Eye (tissue), 1 donor: ENCODE measurements around the gene OSM.

ENCODE experiments used
- DNase-seq: peaks from one replicate; pipeline ENCODE4 v3.0.0-alpha.2; 2015

The OSM gene

DNA sequence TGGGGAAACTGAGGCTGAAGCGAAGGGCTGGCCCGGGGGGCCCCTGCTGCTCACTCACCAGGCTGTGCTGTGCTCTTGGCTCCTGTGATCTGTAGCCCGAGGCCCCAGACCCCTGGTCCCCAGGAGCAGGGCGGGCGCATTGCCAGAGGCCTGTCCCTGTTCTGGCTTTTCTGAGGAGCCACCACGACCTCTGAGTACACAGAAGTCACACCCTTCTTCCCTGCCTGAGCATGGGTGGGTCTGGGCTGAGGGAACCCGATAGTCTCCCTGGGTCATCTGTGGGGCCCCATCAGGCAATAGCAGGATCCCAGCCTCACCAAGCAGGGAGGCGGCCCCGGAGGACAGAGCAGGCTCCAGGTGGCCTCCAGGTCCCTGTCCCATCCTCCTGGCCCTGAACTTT lies 17.5 kb upstream of the OSM start:
- no peak for DNase-seq

DNA sequence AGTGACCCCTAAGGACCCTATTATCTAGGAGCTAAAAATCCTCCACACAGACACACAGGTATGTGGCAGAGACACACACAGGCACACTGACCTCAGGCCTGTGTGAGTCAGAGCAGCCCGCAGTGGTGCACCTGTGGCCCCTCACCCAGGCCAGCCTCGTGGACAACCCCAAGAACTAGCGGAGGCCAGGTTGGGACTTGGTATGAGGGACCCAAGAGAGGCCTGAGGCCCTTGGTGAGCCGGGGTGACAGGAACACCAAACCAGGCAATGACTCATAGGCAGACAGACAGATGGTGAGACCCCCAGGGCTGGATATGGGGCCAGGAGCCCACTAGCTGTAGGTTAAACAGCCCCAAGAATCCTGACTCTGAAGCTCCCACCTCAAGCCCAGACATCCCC lies 16.7 kb upstream of the OSM start:
- DNase-seq: no peak

DNA sequence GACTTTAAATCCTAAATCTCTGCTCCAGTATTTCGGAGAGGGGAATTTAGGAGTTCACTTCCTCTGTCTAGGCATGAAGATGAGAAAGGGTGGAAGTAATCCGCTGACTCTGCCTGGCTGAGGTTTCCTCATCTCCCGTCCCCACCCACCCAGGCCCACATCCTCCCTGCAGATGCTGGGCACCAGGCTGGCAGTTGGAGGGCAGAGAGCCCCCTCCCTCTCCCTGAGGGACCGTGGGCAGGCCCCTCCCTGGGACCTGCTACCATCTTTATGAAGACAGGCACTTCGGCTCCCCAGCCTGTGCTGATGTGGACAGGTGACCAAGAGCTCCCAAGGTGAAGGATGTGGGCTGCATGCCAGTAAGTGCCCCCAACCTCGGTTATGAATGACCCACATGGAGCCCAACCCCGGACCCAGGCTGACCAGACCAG lies 16.0 kb upstream of the OSM start:
- no peak for DNase-seq

DNA sequence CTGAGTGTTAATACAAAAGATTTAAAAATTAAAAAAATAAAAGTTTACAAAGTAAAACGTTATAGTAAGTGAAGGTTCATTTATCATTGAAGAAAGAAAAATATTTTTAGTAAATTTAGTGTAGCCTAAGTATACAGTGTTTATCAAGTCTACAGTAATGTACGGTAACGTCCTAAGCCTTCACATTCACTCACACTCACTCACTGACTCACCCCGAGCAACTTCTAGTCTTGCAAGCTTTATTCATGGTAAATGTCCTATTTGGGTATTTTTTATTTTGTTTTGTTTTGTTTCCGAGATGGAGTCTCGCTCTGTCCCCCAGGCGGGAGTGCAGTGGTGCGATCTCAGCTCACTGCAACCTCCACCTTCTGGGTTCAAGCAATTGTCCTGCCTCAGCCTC lies 13.9 kb upstream of the OSM start:
- DNase-seq: no peak

DNA sequence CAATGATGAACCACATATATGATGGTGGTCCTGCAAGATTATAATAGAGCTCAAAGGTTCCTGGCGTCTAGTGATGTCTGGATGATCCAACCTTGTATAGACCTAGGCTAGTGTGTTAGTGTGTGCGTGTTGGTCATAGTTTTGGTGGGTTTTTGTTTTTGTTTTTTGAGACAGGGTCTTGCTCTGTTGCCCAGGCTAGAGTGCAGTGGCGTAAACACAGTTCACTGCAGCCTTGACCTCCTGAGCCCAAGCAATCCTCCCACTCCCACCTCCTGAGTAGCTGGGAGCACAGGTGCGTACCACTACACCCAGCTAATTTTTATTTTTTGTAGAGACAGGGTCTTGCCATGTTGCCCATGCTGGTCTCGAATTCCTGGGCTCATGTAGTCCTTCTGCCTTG lies 13.3 kb upstream of the OSM start:
- no peak for DNase-seq

DNA sequence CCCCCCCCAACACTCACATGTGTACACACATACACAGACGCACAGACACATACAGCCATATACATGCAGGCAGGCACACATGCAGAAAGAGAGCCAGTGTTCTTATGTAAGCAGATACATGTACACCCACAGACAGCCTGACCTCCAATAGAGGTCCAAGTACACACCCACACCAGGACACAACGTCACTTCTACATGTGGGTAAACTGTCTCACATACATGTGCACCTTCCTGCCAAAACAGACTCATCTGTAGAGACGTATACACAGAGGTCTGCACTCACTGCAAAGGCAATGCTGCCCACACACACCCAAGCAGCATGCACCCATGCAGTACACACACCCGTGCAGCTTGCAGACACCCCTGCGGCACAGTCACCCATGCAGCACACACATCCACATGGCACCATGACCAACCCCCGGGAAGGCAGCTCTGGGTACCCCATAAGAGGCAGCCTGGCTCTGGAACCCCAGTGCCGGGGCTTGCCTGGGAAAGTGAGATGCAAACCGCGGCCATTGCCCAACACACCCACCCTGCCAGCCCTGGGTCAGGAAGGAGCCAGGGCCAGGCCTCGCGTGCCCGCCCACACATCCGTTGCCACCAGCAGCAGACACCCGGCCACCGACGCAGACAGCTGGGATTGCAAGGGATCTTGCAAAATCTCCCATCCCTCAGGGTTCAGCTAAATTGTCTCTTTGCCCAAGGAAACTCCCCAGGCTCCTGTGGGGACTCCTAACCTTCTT lies 12.6 kb upstream of the OSM start:
- DNase-seq: no peak

DNA sequence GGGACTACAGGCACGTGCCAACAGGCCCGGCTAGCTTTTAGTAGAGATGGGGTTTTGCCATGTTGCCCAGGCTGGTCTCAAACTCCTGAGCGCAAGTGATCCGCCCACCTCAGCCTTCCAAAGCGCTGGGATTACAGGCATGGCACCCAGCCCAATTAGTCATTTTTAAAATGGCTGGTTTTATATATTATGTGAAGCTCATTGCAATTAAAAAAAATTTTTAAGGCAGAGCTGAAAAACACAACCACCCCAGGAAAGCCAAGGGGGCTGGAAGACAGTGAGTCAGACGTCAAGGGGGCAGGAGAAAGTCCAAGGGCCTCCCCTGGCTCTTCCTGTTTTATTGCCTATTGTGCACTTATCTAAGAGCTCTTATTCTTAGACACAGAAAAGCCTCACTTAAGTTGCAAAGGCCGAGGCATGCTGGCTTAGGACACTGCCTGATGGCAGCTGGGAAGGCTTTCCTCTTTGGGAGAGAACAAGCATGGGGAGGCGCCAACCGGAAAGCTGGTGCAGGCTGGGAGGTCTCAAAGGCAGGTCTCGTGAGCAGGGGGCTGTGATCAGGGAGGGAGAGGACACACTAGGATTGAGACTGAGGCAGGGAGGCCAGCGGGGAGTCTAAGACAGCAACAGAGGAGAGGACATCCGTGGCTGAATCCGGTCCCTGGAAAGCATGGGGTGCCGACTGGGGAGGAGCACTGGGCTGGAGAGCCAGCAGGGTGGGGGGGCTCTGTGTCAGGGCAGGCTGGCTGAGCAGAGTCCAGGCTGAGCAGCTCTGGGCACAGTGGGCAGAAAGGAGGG lies 11.1 kb upstream of the OSM start:
- DNase-seq: no peak

DNA sequence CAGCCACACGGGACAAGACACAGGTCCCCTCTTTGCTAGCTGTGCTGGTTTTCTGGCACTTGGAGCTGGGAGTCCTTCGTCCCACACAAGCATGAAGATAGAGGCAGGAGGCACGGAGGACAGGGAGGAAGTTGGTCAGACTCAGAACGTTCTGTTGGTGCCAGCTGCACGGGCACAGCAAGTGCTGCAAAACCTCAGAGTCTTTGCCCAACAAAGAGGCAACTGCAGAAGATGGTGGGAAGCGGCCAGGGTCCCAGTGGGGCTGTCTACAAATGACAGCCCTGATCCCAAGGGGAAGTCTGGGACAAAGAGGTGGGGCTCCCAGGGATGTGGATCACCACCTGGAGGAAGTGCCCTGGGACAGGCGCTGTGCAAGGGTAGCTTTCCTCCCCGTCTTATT lies 9.4 kb upstream of the OSM start:
- no peak for DNase-seq

DNA sequence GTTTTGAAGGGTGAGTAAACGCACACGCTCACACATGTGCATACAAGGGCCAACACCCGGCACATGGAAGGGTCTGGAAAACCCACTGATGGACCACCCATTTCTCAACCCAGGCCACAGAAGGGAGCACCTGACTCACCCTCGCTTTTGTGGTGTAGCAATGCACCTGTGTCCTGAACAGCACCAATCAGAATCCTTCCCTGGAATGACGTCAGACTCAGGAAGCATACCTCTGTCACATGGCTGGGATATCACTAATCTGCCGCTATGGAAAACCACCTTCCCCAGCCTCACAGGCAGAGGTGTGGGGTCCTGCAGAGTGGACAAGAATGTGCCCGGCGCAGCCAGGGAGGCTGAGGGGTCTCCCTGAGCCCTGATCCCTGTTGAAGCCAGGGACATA lies 9.0 kb upstream of the OSM start:
- DNase-seq: no peak

DNA sequence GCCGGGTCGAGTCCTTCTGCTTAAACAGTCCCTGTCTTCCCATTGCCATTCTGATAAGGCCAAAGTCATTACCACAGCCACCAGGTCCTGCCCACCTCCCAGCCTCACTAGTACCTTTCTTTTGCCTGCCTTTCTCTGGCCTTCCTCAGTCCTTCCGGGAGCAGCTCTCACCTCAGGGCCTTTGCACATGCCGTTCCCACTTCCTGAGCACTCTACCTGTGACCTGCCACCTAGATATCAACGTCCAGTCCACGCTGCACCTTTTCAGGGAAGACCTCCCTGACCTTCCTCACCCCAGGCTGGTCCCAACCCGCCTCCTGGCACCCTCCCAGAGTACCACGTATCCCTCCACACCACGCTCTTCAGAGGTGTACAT lies 7.8 kb upstream of the OSM start:
- no peak for DNase-seq

DNA sequence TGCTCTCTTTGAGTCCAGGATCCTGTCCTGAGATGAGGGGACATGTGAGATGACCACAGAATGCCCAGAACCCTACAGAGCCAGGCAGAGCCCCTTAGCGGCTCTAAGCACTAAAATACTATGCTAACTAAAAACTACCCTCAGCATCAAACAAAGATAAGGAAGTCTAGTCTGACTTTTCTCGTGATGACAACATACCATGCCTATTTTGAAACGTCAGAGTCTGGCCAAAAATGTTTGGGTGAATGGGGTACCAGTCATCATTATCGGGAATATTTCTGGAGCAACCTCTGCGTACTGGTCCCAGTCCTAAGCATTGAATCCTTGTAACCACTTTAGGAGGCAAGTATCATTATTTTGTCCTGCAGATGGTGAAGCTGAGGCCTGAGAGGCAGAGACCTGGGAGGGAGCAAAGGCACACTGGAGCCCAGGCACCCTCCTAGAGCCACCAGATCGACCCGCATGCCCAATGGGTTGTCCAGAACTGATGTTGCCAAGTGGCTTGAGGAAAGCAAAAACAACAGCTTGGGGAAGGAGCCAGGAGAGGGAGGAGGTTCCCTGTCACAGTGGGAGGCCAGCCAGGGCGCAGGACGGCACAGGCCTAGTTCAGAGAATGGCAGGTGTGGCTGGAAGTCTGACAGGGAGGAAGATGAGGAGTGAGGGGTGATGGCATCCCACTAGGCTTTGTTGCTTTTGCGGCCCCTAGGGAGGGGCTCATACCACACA lies 7.2 kb upstream of the OSM start:
- DNase-seq: no peak

DNA sequence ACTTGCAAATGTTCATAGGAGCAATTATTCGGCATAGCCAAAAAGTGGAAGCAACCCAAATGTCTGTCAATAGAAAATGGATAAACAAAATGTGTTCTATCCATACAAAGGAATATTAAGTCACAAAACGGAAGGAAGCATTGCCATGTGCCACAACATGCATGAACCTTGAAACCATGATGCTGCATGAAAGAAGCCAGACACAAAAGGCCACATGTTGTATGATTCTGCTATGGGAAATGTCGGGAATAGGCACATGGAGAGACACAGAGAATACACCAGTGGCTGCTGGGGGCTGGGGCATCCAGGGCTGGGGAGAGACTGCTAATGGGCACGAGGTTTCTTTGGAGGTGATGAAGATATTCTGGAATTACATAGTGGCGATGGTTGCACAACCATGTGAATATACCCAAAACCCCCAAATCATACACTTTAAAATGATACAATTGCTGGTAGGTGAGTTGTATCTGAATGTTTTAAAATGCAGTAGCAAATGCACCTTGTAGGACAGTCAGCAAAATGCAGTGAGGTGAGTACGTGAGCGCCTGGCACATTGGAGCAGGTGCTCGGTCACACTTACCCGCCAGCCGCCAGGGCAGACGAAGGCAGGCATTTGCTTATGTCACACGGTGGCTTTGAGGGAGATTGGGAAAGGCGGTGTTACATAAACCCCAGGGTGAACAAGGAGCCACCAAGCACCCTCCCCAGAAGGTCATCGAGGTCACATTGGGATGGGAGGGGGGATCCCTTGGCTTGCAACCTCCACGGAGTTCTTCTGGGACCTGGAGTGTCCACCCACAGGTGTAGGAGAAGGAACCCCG lies 6.3 kb upstream of the OSM start:
- DNase-seq: no peak

DNA sequence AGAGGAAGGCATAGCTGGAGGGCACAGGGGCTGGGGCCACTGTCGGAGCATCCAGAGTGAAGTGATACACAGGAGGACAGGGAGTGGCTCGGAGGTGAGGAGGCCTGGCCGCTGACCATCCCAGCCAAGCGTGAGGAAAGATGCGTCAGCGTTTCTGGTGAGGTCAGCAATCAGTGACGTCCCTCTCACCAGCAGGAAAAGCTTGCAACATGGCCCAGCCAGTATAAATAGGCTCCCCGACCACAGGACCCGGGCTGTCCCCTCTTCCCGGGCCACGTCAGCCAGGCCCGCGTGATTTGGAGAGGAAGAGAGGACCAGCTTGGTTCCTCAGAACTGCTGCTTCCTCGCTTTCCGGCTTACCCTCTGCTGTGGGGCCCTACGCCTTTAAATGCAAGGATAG lies 4.2 kb upstream of the OSM start:
- no peak for DNase-seq

DNA sequence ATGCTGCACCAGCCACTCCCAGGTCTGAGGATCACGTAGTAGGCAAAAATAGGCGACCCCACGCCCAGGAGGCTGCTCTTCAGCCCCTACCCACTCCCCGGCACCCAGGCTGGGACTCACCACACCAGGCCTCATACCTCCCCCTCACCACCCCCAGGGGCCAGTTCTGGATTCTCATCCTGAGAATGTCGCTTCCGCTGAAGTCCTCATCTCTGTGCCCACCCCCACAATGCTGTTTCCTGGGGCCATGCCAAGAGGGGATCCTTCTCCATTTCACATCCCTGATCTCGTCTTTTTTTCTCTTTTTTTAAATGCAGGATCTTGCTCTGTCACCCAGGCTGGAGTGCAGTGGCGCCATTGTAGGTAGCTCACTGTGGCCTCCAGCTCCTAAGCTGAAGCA lies 1.7 kb upstream of the OSM start:
- no peak for DNase-seq

DNA sequence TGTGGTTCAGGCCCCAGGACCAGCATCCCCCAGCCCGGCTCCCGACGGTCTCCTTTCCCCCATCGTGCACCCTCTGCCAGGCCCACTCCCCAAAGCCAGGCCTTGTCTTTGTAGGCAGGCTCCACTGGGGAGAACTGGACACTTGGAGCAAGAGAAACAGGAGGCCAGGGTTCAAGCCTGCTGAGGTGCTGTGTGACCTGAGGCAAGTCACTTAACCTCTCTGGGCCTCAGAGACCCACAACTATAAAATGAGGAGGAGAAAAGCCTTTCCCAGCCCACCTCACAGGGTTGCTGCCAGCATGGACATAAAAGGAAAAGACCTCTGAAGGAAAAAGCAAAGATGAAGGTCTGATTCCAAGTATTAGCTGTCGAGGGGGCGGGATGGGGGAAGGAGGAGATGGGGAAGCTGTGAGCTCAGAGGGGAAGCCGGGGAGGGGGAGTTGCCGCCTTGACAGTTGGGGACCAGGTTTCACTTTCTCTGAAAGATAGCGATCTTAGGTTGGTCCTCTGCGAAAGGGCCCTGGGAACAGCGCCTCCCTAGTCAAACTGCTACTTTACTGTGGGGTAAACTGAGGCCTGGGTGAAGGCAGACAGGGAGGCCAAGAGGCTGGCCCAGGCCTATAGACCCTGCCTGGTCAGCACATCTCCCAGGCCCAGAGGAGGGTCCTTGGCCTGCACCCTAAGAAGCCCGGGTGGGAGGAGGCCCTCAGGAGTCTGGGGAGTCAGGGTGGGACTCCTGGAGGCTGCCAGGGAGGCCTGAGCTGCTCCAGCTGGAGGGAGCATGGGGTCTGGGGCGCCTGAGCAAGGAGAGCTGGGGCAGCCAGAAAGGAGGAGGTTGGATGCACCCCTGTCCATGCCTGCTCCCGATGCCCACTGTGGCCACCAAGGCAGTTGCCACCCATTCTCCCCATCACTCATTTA lies 991 bp upstream of the OSM start:
- no peak for DNase-seq

DNA sequence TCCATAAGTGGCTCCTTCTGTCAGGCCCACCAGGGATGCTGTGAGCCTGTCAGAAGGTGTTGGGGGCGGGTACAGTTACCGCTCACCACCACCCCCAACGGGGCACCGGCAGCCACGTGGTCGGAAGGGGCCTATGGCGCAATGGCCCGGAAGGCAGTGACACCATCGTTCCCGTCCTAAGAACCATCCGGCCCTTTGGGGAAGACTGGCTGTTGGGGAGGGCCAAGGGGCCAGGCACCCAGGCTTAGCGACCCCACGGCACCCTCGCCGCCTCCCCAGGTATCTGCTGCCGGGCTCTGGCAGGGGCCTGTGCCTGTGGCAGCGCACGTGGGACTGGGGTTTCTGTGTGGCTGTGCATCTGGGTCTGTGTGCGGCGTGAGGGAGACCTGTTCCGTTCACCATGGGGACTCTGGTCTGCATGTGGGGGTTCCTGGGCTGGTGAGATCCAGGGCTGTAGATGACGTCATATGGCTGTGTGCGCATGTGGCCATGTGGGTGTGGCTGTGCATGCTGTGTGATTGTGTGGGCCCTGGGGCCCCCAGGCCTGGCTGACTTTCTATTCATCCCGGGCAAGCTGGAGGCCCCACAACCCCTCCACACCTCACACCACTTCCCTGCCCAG lies 717 bp downstream of the OSM start:
- DNase-seq: no peak

DNA sequence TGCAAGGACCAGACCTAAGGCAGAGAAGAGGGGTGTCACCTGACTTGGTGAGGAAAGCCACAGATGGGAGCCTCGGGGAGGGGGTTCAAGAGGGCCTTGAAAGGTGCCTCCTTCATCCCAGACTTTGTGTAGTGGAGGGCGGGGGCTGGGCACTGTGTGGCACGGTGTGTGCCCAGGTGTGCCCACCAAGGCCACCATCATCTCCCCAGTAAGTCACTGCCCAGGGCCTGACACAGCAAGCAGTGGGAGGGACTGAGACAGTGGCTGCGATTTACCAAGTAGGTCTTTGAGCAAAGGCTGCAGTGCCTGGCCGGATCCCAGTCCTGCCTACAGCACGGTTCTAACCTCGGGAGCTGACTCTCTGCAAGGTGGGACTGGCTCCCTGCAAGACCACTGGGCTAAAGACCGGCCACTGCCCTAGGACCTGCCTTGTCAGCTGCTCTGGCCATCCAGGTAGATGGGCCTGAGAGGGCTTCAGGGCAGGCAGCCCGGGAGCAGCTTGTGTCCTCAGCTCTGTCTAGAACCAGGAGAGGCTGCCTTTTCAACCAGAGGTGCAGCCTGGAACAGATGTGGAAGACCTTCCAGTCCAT lies 1.4 kb downstream of the OSM start:
- DNase-seq: no peak

DNA sequence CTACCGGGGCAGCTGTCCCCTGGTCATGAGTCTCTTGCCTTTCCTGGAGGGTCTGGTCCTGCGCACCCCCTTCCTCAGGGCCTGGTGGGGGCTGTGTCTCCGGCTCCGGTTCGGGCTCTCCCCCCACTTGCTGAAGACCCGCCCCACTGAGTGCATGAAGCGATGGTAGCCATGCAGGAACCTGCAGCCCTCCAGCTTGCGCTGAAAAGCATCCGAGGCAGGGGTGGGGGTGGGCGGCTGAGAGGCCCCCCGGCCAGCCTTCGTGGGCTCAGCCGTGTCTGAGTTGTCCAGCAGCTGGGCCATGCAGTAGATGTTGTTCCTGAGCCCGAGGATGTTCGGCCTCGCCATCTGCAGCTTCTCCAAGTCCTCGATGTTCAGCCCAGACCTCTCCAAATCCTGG lies 2.8 kb downstream of the OSM start:
- no peak for DNase-seq

DNA sequence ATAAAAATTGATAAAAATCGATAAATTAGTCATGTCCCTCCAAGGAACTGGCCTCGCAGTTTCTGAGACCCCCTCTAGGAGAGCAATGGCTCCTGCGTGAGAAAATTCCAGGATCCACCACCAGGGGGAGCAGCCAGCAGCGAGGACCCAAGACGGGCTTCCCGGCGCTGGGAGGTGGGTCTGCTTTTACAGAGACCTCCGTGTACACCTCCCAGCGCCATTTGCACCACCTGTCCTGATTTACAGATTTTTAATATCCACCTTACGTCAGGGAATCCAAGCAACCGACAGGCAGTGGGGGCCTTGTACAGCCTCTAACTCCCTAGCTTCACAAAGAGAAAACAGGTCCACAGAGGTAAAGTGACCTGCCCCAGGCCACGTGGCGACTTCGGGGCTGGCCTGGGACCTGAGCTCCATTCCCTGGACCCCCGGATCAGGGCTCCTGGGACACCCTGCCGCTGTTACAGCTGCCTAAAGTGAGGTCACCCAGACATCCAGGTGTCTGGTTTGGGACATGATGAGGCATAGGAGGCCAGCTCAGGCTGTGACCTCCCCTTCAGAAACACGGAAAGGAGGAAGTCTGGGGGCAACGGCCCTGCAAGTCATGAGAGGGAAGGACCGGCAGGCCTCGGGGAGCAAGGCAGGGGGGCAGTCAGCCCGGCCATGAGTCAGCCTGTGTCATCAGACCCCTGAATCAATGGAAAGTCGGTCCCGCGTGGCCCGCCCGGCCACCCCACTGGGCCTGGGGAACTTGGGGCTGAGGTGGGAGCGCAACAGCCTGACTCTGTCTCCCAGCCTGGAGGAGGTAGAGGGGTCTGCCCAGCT lies 3.5 kb downstream of the OSM start:
- DNase-seq: peak; percentile 95

DNA sequence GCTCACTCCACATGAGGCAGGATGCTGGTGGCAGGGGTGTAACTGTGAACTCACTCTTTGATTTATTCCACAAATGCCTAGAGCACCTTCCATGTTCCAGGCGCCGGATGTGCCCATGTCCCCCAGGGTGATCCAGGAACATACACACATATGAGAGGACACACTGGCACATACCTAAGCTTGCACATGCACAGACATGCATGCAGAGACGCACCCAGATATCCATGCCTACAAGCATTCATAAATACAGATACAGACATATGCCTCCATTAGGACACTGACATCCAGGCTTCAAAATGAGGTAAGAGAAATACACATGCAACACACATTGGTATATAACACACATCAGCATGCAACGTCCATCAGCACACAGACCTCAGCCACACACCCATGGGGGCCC lies 4.5 kb downstream of the OSM start:
- DNase-seq: no peak
